GM10248 (cell line): ENCODE data around the gene TRMO.

Experiments
- CTCF ChIA-PET: fragments of 300-600 bp; sonication (Branson Sonifier 250); formaldehyde crosslinking; extraction: SDS; loops from one replicate; lab custom pipeline; 2021; ENCODE audit warnings: antibody characterized with exemption; lab: Yijun Ruan, JAX
- POLR2A ChIA-PET: fragments of 350-650 bp; sonication (Branson Sonifier 250); formaldehyde crosslinking; extraction: SDS; loops from one replicate; lab custom pipeline; 2020; ENCODE audit warnings: antibody characterized with exemption; lab: Yijun Ruan, JAX
- DNase-seq: peaks from one replicate; pipeline ENCODE4 v3.0.0; 2012; ENCODE audit errors: extremely low spot score
- TF ChIP-seq, protein P1 (sequence below): IDR thresholded peaks from 2 replicates; pipeline ENCODE4 v1.5.1; 2012; ENCODE audit warnings: mild to moderate bottlenecking, low read depth; ENCODE audit errors: extremely low read depth, missing control alignments, control extremely low read depth

The TRMO gene

GRCh38 chr9:97923529-97924108 lies 1.3 kb upstream of the TRMO start:
- DNase-seq: peak; percentile 52
- POLR2A ChIA-PET: interaction anchor here (0.7 kb wide), 1 partner anchor 186 kb away, joined by 4 read pairs; no protein-coding TSS in a partner anchor
- CTCF ChIA-PET: interaction anchor here (0.7 to 6.8 kb wide), 40 partner anchors 8 to 851 kb away, joined by 3 to 69 read pairs (median 5); partner anchors contain the start of genes ANP32B, HEMGN, NANS and TBC1D2
- TF ChIP-seq, protein P1, sequence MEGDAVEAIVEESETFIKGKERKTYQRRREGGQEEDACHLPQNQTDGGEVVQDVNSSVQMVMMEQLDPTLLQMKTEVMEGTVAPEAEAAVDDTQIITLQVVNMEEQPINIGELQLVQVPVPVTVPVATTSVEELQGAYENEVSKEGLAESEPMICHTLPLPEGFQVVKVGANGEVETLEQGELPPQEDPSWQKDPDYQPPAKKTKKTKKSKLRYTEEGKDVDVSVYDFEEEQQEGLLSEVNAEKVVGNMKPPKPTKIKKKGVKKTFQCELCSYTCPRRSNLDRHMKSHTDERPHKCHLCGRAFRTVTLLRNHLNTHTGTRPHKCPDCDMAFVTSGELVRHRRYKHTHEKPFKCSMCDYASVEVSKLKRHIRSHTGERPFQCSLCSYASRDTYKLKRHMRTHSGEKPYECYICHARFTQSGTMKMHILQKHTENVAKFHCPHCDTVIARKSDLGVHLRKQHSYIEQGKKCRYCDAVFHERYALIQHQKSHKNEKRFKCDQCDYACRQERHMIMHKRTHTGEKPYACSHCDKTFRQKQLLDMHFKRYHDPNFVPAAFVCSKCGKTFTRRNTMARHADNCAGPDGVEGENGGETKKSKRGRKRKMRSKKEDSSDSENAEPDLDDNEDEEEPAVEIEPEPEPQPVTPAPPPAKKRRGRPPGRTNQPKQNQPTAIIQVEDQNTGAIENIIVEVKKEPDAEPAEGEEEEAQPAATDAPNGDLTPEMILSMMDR: peak; percentile 62

DNA sequence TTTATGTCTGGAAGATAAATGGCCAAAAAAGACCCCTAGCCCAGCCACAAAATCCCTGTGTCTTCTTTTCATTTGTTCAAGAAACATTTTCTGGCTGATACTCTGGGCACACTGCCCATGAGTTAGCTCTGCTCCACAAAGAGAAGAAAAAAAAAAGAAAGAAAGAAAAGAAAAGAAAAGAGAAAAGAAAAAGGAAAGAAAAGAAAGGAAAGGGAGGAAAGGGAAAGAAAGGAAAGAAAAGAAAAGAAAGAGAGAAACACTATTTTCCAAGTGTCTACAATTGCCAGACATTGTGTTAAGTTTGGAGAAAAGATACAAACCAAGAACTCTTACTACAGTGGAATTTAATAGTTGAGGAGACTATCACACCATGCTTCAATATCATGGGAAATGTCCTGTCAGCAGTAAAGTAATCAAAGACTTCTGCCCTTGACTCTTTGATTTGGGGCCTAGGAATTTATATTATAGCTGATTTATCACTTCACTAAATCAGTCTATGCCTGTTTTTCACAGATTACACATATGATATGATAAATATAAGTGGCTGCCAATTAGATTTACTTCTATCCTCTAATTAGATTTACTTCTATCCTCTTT lies 3.0 kb downstream of the TRMO start:
- POLR2A ChIA-PET: interaction anchor here (1.5 kb wide), 1 partner anchor 29 kb away, joined by 8 read pairs; no protein-coding TSS in a partner anchor
- TF ChIP-seq, protein P1: no peak
- no peak for DNase-seq
- CTCF ChIA-PET: interaction anchor here (2.5 to 6.8 kb wide), 4 partner anchors 8 to 29 kb away, joined by 11 to 69 read pairs (median 31); no protein-coding TSS in a partner anchor

GRCh38 chr9:97918611-97919010 lies 3.7 kb downstream of the TRMO start:
- ChIA-PET CTCF (interaction anchor here (6.8 kb wide), 1 partner anchor 18 kb away, joined by 69 read pairs; no protein-coding TSS in a partner anchor), POLR2A (interaction anchor here (1.5 kb wide), 1 partner anchor 28 kb away, joined by 8 read pairs; no protein-coding TSS in a partner anchor)
- TF ChIP-seq, protein P1: no peak
- no peak for DNase-seq

- ChIA-PET CTCF (interaction anchor here (1.6 to 6.9 kb wide), 4 partner anchors 10 to 22 kb away, joined by 4 to 44 read pairs (median 24); partner anchors contain the start of gene TRMO), POLR2A (no interaction called here)
- no peak for DNase-seq
- TF ChIP-seq, protein P1: no peak
Observed at GRCh38 chr9:97911970-97912369, 10.3 kb downstream of the TRMO start.

- TF ChIP-seq, protein P1: no peak
- no peak for DNase-seq
- POLR2A ChIA-PET: no interaction called here
- CTCF ChIA-PET: interaction anchor here (1.2 to 6.9 kb wide), 5 partner anchors 10 to 21 kb away, joined by 3 to 44 read pairs (median 9); partner anchors contain the start of gene TRMO
Observed at GRCh38 chr9:97911528-97911927, 10.8 kb downstream of the TRMO start.

GRCh38 chr9:97910357-97910756 lies 11.9 kb downstream of the TRMO start:
- CTCF ChIA-PET: interaction anchor here (1.2 to 6.9 kb wide), 4 partner anchors 10 to 20 kb away, joined by 3 to 44 read pairs (median 24); partner anchors contain the start of gene TRMO
- no peak for DNase-seq
- TF ChIP-seq, protein P1: no peak
- POLR2A ChIA-PET: no interaction called here
